ENCODE results near the gene GAS6. TPM values are rescaled to one million over a fixed set of nuclear protein-coding genes. Genes with fewer than 3 reads are reported as not detected.

Gene GAS6
- total and polyA plus RNA-seq, 9 of the 15 experiments (the other 6 are each of a cell fraction or from before 2014, with no cell fraction given) = 0.14 to 9.7 (median 4.7) TPM; not detected in 1

DNA sequence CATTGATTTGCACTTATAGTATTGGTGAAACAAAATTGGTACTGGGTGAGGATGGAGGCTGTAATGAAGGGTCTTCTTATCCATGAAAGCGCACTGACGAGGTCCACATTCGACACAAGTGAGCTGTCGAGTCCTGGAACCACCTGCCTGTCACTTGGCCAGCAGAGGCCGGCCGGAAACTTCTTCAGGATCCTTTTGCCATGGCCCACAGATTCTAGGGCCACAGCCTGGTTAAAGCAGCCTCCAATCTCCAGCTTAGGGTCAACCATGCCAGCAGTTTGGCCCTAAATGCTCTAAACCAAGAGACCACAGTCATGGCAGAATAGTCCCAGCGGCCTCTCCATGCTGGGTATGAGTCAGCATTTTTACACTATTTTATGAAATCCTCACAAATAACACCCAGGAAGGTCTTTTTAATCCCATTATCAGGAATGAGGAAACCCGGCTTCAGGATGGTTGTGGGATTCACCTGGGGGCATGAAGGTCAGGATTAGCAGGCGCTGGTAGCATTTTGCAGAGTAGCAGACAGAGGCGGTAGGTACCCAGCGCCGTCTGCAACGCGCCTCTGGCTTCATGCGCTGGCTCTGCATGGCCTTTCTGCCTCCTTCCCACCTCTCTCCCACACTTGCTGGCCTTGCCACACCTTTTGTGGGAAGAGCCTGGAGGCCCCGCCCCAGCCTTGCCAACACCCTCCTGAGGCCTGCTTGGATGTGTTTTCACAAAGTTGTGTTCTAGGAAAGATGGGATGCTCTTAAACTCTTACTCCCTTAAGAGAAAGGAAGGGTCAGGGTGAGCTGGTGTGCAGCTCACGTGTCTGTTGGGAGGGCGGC, 15.2 kb downstream of the GAS6 start (continued):
- TF ChIP-seq STAT5A (IDR thresholded peaks at IDR 0.05; ENCODE audit: borderline replicate concordance, low read length) = no peak
- TF ChIP-seq KDM4B (IDR thresholded peaks at IDR 0.05; ENCODE audit: borderline replicate concordance in 2 of 2, low read depth in 1 of 2) = no peak
- TF ChIP-seq, protein P1, sequence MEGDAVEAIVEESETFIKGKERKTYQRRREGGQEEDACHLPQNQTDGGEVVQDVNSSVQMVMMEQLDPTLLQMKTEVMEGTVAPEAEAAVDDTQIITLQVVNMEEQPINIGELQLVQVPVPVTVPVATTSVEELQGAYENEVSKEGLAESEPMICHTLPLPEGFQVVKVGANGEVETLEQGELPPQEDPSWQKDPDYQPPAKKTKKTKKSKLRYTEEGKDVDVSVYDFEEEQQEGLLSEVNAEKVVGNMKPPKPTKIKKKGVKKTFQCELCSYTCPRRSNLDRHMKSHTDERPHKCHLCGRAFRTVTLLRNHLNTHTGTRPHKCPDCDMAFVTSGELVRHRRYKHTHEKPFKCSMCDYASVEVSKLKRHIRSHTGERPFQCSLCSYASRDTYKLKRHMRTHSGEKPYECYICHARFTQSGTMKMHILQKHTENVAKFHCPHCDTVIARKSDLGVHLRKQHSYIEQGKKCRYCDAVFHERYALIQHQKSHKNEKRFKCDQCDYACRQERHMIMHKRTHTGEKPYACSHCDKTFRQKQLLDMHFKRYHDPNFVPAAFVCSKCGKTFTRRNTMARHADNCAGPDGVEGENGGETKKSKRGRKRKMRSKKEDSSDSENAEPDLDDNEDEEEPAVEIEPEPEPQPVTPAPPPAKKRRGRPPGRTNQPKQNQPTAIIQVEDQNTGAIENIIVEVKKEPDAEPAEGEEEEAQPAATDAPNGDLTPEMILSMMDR (IDR thresholded peaks at IDR 0.05 in 2 of 3, conservative IDR thresholded peaks at IDR 0.05 in 1 of 3; ENCODE audit: insufficient read depth in 2 of 3, low read depth in 1 of 3, low read length in 3 of 3) = no peak

DNA sequence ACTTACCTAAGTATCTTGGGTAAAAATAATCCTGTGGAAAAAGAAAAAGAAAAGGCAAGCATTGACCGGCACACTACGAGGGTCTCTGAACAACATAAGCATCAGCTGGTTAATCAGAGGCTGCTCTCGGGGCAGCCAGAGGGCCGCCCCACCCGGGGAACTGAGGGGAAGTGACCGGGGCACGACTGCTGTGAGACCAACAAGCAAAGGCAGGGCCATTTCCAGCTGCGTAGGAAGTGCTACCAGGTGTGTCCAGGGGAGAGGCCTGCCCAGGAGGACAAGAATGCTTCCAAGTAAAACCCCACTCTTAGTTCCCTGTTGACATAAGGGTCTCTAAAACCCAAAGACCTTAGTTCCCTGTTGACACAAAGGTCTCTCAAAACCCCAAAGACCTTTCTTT, 15.9 kb downstream of the GAS6 start:
- Histone ChIP-seq H2AFZ (ENCODE audit: low read depth, low read length) (no peak overlapping the region), H3K27ac (ENCODE audit: extremely low read depth, low read depth, low read length) (no peak overlapping the region), H3K4me3 (no peak overlapping the region), H4K20me1 (replicated peaks; ENCODE audit: control insufficient read depth, insufficient read depth, low read length) (no peaks in the 10 kb centered on the region), H3K9me1 (ENCODE audit: control insufficient read depth, insufficient read depth, low read length) (no peaks in the 10 kb centered on the region), H3K79me2 (ENCODE audit: control insufficient read depth, insufficient read depth, low read length) (peaks cover 6% of the 10 kb centered on the region; the same call in 2 of the 3 replicates), H3K4me2 (ENCODE audit: insufficient read depth, low read length) (no peak overlapping the region), H3K27me3 (ENCODE audit: control insufficient read depth in 2 of 2, insufficient read depth in 2 of 2, low read length in 2 of 2) (no peaks in the 10 kb centered on the region), H3K36me3 (ENCODE audit: control insufficient read depth, insufficient read depth, low read length) (no peaks in the 10 kb centered on the region), H3K9me3 (replicated peaks; ENCODE audit: control insufficient read depth, insufficient read depth, low read depth, low read length) (no peaks in the 10 kb centered on the region), H3K4me1 (replicated peaks in 1 of 2; ENCODE audit: control insufficient read depth in 2 of 2, insufficient read depth in 2 of 2, low read length in 2 of 2) (peaks cover 11 to 25% of the 10 kb centered on the region in 2 experiments), H3K9ac (ENCODE audit: insufficient read depth in 1 of 2, low read depth in 2 of 2, low read length in 2 of 2) (no peak overlapping the region)
- TF ChIP-seq CSDE1 (IDR thresholded peaks at IDR 0.05) = no peak
- TF ChIP-seq, protein P2, sequence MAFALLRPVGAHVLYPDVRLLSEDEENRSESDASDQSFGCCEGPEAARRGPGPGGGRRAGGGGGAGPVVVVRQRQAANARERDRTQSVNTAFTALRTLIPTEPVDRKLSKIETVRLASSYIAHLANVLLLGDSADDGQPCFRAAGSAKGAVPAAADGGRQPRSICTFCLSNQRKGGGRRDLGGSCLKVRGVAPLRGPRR (CRISPR knock-in tag; IDR thresholded peaks at IDR 0.05) = no peak
- TF ChIP-seq NFXL1 (CRISPR knock-in tag; IDR thresholded peaks at IDR 0.05) = no peak
- no peak for TF ChIP-seq RBM14 (IDR thresholded peaks at IDR 0.05; ENCODE audit: borderline replicate concordance, insufficient read depth, low read depth, low read length)
- TF ChIP-seq ZNF586 (CRISPR knock-in tag; conservative IDR thresholded peaks at IDR 0.05) = no peak
- no peak for TF ChIP-seq MEF2D (tag; conservative IDR thresholded peaks at IDR 0.05; ENCODE audit: low read depth)
- TF ChIP-seq RFX1 (IDR thresholded peaks at IDR 0.05) = no peak
- no peak for TF ChIP-seq IFI16 (CRISPR knock-in tag; IDR thresholded peaks at IDR 0.05)
- TF ChIP-seq, protein P3, sequence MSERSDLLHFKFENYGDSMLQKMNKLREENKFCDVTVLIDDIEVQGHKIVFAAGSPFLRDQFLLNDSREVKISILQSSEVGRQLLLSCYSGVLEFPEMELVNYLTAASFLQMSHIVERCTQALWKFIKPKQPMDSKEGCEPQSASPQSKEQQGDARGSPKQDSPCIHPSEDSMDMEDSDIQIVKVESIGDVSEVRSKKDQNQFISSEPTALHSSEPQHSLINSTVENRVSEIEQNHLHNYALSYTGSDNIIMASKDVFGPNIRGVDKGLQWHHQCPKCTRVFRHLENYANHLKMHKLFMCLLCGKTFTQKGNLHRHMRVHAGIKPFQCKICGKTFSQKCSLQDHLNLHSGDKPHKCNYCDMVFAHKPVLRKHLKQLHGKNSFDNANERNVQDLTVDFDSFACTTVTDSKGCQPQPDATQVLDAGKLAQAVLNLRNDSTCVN (CRISPR knock-in tag; IDR thresholded peaks at IDR 0.05) = no peak
- TF ChIP-seq CHD4 (IDR thresholded peaks at IDR 0.05; ENCODE audit: insufficient read depth, insufficient replicate concordance, low read depth, low read length, poor library complexity, severe bottlenecking) = no peak
- no TSS peak for BruUV-seq (replicated peaks)
- 79% methylated on average over 5 of the region's 8 CpGs for WGBS (ENCODE audit: insufficient coverage, low coverage, missing lambda C conversion rate)
- ChIA-PET CTCF (ENCODE audit: low intra/inter-chr PET ratio) (no interaction called here), POLR2A (no interaction called here)
- ATAC-seq (no peak), FAIRE-seq (no peak), DNase-seq (ENCODE audit: extremely low read depth in 1 of 4, low spot score in 3 of 4) (no peak)
- in situ Hi-C loops (cut with MboI) = no loop called here
- intact Hi-C loops (cut with micrococcal nuclease) = no loop called here

All from K562 (cell line).